ENCODE measurements around the gene NELFE.

- TF ChIP-seq, protein P1, sequence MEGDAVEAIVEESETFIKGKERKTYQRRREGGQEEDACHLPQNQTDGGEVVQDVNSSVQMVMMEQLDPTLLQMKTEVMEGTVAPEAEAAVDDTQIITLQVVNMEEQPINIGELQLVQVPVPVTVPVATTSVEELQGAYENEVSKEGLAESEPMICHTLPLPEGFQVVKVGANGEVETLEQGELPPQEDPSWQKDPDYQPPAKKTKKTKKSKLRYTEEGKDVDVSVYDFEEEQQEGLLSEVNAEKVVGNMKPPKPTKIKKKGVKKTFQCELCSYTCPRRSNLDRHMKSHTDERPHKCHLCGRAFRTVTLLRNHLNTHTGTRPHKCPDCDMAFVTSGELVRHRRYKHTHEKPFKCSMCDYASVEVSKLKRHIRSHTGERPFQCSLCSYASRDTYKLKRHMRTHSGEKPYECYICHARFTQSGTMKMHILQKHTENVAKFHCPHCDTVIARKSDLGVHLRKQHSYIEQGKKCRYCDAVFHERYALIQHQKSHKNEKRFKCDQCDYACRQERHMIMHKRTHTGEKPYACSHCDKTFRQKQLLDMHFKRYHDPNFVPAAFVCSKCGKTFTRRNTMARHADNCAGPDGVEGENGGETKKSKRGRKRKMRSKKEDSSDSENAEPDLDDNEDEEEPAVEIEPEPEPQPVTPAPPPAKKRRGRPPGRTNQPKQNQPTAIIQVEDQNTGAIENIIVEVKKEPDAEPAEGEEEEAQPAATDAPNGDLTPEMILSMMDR (IDR thresholded peaks at IDR 0.05) = no peak
- TF ChIP-seq POLR2A (IDR thresholded peaks at IDR 0.05) (no peak), EP300 (IDR thresholded peaks at IDR 0.05) (no peak)
These were observed 5.9 kb downstream of the NELFE start for GRCh38 chr6:31952890-31953289.

Measured in tibial nerve (tissue), 4 donors.